GM18502 (cell line): ENCODE results near the gene MYO1E.

ENCODE experiments used
- ATAC-seq: cut with Tn5 transposase; IDR thresholded peaks from one replicate; pipeline ENCODE4 v1.9.1; 2021; ENCODE audit warnings: mild to moderate bottlenecking; ENCODE audit not compliant: unreplicated experiment, poor library complexity

MYO1E gene

GRCh38 chr15:59244337-59244736 lies 128.3 kb downstream of the MYO1E start:
- peak; percentile 88 for ATAC-seq

DNA sequence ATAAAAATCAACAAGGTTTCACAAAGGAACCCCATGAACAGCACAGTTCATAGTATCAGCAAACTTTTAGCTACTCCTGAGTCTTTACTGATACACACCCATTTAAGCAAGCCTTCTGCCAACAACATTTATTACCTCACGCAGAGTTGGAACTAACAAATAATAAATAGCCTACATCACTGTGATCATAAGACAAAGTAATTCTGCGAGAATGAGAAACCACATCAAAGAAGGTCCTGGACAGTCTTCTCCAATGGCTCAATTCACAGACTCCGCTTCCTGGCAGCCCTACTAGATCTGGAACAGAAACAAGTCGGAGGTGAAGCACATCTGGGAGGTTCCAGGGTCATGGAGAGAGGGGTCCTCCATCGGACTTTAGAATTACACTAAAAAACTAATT lies 129.0 kb downstream of the MYO1E start:
- no peak for ATAC-seq

- ATAC-seq = no peak
Measured at GRCh38 chr15:59242649-59243048, 130.0 kb downstream of the MYO1E start.

- ATAC-seq = no peak
Measured at GRCh38 chr15:59240036-59240435, 132.6 kb downstream of the MYO1E start.

DNA sequence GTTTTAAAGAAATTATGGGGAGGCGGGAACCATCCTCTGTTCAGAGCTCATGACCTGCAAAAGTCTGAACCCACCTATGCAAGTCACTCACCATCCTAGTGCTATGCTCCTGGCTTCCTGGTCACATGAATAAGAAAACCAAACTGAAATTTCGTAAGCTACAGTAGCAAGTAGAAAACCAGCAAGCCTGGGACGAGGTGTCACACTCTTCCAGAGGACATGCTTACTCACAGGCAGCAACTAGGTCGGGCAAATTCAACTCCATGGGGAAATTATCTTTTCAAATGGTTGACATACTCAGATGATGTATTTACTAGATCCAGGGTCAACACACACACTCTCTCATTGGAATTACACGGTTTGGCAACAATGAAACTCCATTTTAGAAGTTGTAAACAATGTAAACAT lies 134.7 kb downstream of the MYO1E start:
- ATAC-seq = peak; percentile 55

- peak; percentile 67 for ATAC-seq
Measured at GRCh38 chr15:59237119-59237855, 135.4 kb downstream of the MYO1E start.

DNA sequence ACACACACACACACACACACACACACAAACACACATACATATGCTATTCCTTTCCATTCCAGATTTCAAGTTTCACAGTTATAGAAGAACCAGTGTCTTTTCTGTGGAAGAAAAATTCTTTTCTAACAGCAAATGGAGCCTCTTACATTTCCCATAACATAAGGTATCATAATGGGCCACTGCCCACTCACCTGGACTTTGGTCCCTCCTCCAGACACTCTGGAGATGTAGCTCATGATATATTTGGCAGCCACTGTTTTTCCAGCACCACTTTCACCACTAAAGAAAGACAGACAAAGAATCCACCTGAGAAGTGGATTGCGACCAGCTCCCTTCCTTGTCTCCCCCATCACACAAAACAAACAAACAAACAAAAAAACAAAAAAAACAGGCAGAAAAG lies 136.3 kb downstream of the MYO1E start:
- no peak for ATAC-seq

DNA sequence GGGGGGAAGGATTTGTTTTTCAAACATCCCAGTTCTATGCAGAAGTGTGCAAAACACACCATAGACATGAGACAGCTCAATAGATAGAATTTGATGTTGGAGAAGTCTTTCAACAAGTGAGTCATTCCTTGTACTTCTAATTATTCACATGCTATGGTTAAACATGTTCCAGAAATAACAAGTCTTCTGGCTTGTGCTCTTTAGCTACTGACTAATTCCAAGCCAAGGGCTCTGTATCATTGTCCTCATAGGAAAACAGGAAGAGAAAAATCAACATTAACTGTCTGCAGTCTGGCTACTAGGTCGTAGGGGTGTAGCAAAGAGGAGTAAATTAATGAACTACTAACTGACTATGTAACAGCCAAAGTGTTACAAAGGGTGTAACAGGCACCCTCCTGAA lies 140.2 kb downstream of the MYO1E start:
- ATAC-seq = no peak

- no peak for ATAC-seq
Measured at GRCh38 chr15:59230531-59231055, 142.1 kb downstream of the MYO1E start.

GRCh38 chr15:59229453-59229852 lies 143.2 kb downstream of the MYO1E start:
- no peak for ATAC-seq

GRCh38 chr15:59229015-59229414 lies 143.7 kb downstream of the MYO1E start:
- no peak for ATAC-seq

GRCh38 chr15:59227021-59227420 lies 145.7 kb downstream of the MYO1E start:
- no peak for ATAC-seq

- no peak for ATAC-seq
Measured at GRCh38 chr15:59224474-59224873, 148.2 kb downstream of the MYO1E start.

DNA sequence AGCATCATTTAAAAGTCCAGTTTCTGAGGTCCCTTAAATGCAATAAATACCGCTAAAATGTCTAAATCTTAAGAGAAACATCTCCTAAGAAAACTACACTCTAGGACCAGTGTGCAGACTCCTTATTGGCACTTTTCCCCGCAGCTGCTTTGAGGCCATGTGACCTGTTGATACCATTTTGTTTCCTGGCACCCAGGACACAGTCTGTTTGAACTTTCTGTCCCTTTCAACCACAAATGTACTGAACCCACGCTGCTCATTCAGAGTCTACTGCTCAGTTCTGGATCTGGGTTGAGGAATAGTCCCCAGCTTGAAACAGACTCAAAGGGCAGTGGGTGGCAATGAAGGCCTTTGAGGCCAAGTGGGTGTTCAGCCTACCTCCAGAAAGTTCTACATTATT lies 148.9 kb downstream of the MYO1E start:
- ATAC-seq = no peak

DNA sequence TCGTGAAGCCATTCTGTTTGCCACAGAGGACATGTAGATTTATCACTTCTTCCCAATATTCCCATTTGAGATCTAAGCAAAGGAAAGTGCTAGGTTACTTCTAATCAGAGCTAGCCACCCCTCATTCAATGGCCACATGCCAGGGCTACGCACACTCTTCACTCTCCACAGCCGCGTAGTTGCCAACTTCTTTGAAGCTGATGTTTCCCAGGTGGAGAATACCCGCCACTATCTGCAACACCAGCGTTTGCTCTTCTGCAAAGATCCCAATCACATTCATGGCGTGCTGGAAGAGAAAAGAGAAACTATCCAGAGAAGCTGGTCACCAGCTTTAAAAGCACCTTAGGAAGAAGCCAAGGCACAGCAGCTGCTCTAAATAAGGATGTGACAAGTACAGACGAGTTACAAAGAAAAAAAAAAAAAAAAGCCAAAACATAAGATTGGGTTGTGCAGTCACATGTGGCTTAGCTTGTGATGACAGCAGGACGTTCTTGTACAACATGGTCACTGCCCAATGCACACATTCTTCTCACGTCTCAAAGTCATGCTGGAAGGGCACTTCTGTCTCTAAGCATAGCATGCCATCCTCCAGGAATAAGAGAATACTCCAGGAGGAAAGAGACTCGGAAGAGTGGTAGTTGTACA lies 149.6 kb downstream of the MYO1E start:
- ATAC-seq = no peak

DNA sequence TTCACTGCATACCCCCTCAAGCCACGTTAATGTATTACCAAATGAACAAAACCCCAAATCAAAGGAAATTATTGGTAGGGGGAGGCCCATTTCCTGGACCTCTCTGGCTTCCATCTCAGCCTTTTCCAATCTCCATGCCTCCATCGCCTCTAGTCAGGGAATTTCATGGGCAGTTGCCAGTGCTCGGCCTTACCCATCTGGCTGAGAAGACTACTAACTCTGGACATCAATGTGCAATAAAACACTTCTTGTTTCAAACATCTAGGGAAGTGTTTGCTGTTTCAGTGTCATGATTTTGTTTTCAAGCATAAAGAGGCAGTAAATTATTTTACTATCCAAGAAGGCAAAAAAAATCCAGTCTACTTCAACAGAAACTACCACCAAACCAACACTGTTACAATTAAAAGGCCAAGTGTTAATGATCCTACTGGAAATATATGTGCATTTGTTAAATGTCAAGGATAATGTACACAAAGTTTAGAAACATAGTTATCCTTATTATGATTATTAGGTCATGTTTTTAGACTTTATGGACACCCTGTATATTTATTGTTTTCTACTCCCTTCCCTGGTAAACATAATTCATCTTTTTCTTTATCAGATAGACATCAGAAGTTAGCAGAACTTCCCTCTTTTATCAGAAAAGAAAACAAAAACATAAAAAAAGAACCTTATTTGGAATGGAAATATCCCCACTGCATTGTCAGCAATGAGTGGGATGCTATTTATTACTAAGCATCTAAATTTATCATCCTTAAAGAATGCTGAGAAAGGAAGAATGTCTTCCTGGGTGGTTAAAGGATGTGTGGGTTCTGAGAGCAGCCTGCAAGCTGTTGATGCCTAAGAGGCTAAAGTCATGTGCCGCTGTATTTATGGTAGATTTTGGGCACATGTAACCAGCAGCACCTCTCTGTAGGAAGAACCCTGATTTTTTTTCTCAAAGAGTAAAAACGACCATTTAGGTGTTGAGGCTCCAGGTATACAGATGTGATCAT lies 150.9 kb downstream of the MYO1E start:
- ATAC-seq = no peak

- no peak for ATAC-seq
Measured at GRCh38 chr15:59218710-59219109, 154.0 kb downstream of the MYO1E start.

DNA sequence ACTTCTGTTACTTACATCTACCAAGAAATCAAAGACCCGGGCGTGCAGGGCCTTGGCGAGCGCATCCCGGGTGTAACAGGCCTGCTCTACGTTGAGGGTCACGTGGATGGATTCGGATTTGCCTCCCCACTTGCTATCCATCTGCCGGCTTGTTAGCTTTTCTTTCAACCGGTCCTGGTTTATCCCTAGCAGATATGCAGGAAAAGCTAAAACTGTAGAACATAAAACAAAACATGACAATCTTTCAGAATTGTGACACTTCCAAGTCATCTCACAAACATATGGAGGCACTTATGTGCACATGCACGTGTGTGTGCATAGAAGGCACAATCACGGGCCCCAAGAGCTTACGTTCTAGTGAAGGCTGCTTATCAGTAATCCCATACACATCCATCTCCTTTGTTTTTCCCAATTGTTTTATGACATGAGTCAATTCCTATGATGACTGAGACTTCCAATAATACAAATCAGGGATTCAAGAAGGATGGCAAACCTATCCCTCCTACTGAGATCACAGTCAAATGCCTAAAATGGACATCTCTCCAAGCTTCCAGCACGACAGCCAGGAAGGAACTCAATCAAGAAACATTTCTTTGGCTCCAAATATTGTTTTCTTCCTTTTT lies 154.7 kb downstream of the MYO1E start:
- ATAC-seq = no peak

DNA sequence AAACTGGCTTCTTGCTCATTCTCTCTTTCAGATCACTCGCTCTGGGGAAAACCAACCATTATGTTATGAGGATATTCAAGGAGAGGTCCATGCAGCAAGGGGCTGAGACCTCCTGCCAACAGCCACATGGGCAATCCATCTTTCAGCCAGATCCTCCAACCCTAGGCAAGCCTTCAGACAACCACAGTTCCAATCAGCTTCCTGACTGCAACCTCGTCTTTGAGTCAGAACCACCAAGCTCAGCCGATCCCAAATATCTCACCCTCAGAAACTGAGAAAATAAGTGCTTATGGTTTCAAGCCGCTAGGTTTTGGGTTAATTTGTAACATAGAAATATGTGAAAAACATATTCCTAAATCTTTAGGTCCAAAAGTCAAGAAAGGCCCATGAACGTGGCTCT lies 155.8 kb downstream of the MYO1E start:
- ATAC-seq = no peak

DNA sequence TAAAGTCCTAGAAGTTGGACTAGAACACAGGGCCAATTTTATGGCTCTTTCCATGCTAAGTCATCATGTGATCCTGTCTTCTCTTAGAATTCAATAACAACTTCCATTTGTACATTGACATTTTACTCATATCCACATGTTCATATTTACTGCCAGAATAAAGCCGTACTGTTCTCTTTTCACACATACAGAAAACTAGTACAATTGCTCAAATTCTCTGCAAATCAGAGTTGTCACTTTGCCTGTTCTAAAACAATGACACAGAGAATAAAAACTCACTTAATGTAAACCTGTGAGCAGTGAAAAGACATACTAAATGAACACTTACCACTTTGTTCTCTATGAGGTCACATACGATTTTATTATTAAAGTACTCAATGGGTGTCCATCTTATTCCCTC lies 162.5 kb downstream of the MYO1E start:
- ATAC-seq = no peak
